D341Med (cell line): ENCODE data around the gene KARS1.
"Not testable (repeated sequence)": the region's sequence is repeated elsewhere in the genome, so short reads cannot be mapped to it uniquely, and the experiment has no call there.

Experiments
- DNase-seq: peaks from one replicate; pipeline ENCODE4 v3.0.0; 2012; ENCODE audit warnings: low spot score

KARS1 gene

GRCh38 chr16:75624921-75625334, 22.5 kb downstream of the KARS1 start:
- no peak for DNase-seq

- peak; percentile 95 for DNase-seq
These were observed 24.5 kb downstream of the KARS1 start, which contains the start of gene ADAT1 for GRCh38 chr16:75622761-75623605. Gene ADAT1 (minus strand): TSS chr16:75623281. CDS start chr16:75620799, 2,482 bp downstream.

- peak; percentile 32 for DNase-seq
These were observed 26.3 kb downstream of the KARS1 start for GRCh38 chr16:75621170-75621477.

GRCh38 chr16:75620326-75621169, 26.9 kb downstream of the KARS1 start:
- DNase-seq = no peak

GRCh38 chr16:75618780-75619179, 28.7 kb downstream of the KARS1 start:
- no peak for DNase-seq

GRCh38 chr16:75617121-75617520, 30.3 kb downstream of the KARS1 start:
- DNase-seq = no peak

GRCh38 chr16:75616521-75617010, 30.9 kb downstream of the KARS1 start:
- no peak for DNase-seq

- no peak for DNase-seq
These were observed 31.8 kb downstream of the KARS1 start for GRCh38 chr16:75615619-75616018.

GRCh38 chr16:75614066-75614897, 33.2 kb downstream of the KARS1 start:
- DNase-seq = no peak

GRCh38 chr16:75606507-75606906, 41.0 kb downstream of the KARS1 start:
- no peak for DNase-seq

GRCh38 chr16:75603241-75603640, 44.2 kb downstream of the KARS1 start:
- no peak for DNase-seq

GRCh38 chr16:75599452-75600277, 47.8 kb downstream of the KARS1 start:
- DNase-seq = no peak

GRCh38 chr16:75593825-75594820, 53.3 kb downstream of the KARS1 start:
- DNase-seq = no peak

- DNase-seq = no peak
These were observed 54.2 kb downstream of the KARS1 start for GRCh38 chr16:75593308-75593707.

GRCh38 chr16:75591927-75592326, 55.5 kb downstream of the KARS1 start:
- DNase-seq = not testable (repeated sequence)

GRCh38 chr16:75590920-75591843, 56.3 kb downstream of the KARS1 start:
- no peak for DNase-seq

GRCh38 chr16:75589306-75589705, 58.2 kb downstream of the KARS1 start:
- DNase-seq = no peak

GRCh38 chr16:75588716-75589115, 58.7 kb downstream of the KARS1 start:
- DNase-seq = no peak

GRCh38 chr16:75584108-75584507, 63.4 kb downstream of the KARS1 start:
- DNase-seq = no peak
